Suprapubic skin (tissue), 4 donors: ENCODE data around the gene IL18BP. TPM values are rescaled to one million over a fixed set of nuclear protein-coding genes. Genes with fewer than 3 reads are reported as not detected.

ENCODE experiments used
- DNase-seq, 2 donors: peaks; one replicate each; pipeline ENCODE4 v3.0.0-alpha.2; 2019; ENCODE audit warnings: low spot score in 2 of 2
- H3K27ac ChIP-seq: fragments of 200-600 bp; sonication (generic); one replicate; pipeline ENCODE4 v1.5.1; 2019
- H3K27me3 ChIP-seq: fragments of 200-600 bp; sonication (generic); one replicate; pipeline ENCODE4 v1.5.1; 2019
- H3K36me3 ChIP-seq: fragments of 200-600 bp; sonication (generic); one replicate; pipeline ENCODE4 v1.5.1; 2019
- H3K4me1 ChIP-seq: fragments of 200-600 bp; sonication (generic); one replicate; pipeline ENCODE4 v1.5.1; 2019
- H3K4me3 ChIP-seq: fragments of 200-600 bp; sonication (generic); one replicate; pipeline ENCODE4 v1.5.1; 2019; ENCODE audit warnings: mild to moderate bottlenecking
- H3K9me3 ChIP-seq: fragments of 200-600 bp; sonication (generic); one replicate; pipeline ENCODE4 v1.5.1; 2019
- EP300 ChIP-seq: sonication (generic); formaldehyde crosslinking; IDR thresholded peaks from one replicate; pipeline ENCODE4 v1.6.1; 2017; ENCODE audit warnings: antibody characterized with exemption
- POLR2A ChIP-seq, 2 donors: fragments of 450-650 bp; IDR thresholded peaks; one replicate each; pipeline ENCODE4 v1.6.1; 2017; ENCODE audit warnings: antibody characterized with exemption in 2 of 2, mild to moderate bottlenecking in 2 of 2, moderate library complexity in 2 of 2
- POLR2AphosphoS5 ChIP-seq, 3 donors: sonication (generic); formaldehyde crosslinking; IDR thresholded peaks; one replicate each; pipeline ENCODE4 v1.6.1; 2017; ENCODE audit warnings: antibody characterized with exemption in 3 of 3
- WGBS: methylation state at CpG from one replicate; pipeline ENCODE4 v1.1.5; 2018; 5-methylcytosine and 5-hydroxymethylcytosine counted together
- total RNA-seq, 4 donors: library from RNA; depleted of rRNA; stranded (reverse); fragments of >200 nt; gene quantifications; one replicate each; pipeline ENCODE4 v1.1.0, GENCODE V29; 2016
- TF ChIP-seq, protein P1 (sequence below), 2 donors: fragments of 200-600 bp in 1 of 2; fragments of 450-650 bp in 1 of 2; sonication (generic) in 1 of 2; IDR thresholded peaks; one replicate each; pipeline ENCODE4 v1.5.1; 2016 to 2019; ENCODE audit warnings: antibody characterized with exemption in 2 of 2, mild to moderate bottlenecking in 1 of 2, moderate library complexity in 1 of 2

Gene IL18BP
- total RNA-seq, 4 donors from 2014 or later, result 2.9 to 18.6 (median 7.2) TPM

GRCh38 chr11:72048766-72049460 lies 50.2 kb downstream of the IL18BP start:
- Histone ChIP-seq H3K27ac (peak overlapping the region; percentile 5), H3K27me3 (no peaks in the 10 kb centered on the region), H3K4me3 (no peak overlapping the region), H3K9me3 (no peaks in the 10 kb centered on the region), H3K36me3 (peaks cover 10% of the 10 kb centered on the region), H3K4me1 (no peaks in the 10 kb centered on the region)
- DNase-seq, result no peak
- 86% methylated on average over 3 of the region's 3 CpGs for WGBS
- TF ChIP-seq, protein P1, sequence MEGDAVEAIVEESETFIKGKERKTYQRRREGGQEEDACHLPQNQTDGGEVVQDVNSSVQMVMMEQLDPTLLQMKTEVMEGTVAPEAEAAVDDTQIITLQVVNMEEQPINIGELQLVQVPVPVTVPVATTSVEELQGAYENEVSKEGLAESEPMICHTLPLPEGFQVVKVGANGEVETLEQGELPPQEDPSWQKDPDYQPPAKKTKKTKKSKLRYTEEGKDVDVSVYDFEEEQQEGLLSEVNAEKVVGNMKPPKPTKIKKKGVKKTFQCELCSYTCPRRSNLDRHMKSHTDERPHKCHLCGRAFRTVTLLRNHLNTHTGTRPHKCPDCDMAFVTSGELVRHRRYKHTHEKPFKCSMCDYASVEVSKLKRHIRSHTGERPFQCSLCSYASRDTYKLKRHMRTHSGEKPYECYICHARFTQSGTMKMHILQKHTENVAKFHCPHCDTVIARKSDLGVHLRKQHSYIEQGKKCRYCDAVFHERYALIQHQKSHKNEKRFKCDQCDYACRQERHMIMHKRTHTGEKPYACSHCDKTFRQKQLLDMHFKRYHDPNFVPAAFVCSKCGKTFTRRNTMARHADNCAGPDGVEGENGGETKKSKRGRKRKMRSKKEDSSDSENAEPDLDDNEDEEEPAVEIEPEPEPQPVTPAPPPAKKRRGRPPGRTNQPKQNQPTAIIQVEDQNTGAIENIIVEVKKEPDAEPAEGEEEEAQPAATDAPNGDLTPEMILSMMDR (IDR thresholded peaks at IDR 0.05), result no peak
- no peak for TF ChIP-seq POLR2AphosphoS5 (IDR thresholded peaks at IDR 0.05)
- TF ChIP-seq POLR2A (IDR thresholded peaks at IDR 0.05), result no peak
- no peak for TF ChIP-seq EP300

Other genes starting within 250 kb of the IL18BP start
- not detected for gene DEFB108B, start 165.7 kb upstream of the IL18BP start, total RNA-seq
- gene DEFB131B, start 120.5 kb upstream of the IL18BP start, total RNA-seq, result not detected
- gene XNDC1N, start 70.3 kb upstream of the IL18BP start, total RNA-seq, result 10 to 100 TPM in 1 of 4 donors, 1 to 10 TPM in 3; 3.6 to 25.3 (median 5.2) TPM
- 10 to 100 TPM; 19.6 to 36.0 (median 26.3) TPM for gene RNF121, start 69.9 kb upstream of the IL18BP start, total RNA-seq
- 100 to 1,000 TPM; 296 to 845 (median 452) TPM for gene NUMA1, start 81.6 kb downstream of the IL18BP start, total RNA-seq
- gene LRRC51, start 81.9 kb downstream of the IL18BP start, total RNA-seq, result 1 to 10 TPM; 3.7 to 9.9 (median 6.6) TPM
- gene LAMTOR1, start 104.4 kb downstream of the IL18BP start, total RNA-seq, result 100 to 1,000 TPM in 2 of 4 donors, 10 to 100 TPM in 2; 64.5 to 111 (median 101) TPM
- not detected for gene TOMT, start 107.0 kb downstream of the IL18BP start, total RNA-seq
- gene ANAPC15, start 113.8 kb downstream of the IL18BP start, total RNA-seq, result 10 to 100 TPM; 20.6 to 32.1 (median 25.6) TPM
- not detected for gene FOLR3, start 136.8 kb downstream of the IL18BP start, total RNA-seq
- gene FOLR1, start 193.2 kb downstream of the IL18BP start, total RNA-seq, result 1 to 10 TPM in 3 of 4 donors, not detected in 1; 1.5 to 4.3 (median 4.3) TPM
- 10 to 100 TPM in 1 of 4 donors, 1 to 10 TPM in 3; 3.1 to 10.1 (median 5.1) TPM for gene FOLR2, start 217.9 kb downstream of the IL18BP start, total RNA-seq
- 100 to 1,000 TPM in 1 of 4 donors, 10 to 100 TPM in 3; 31.0 to 102 (median 63.1) TPM for gene INPPL1, start 225.9 kb downstream of the IL18BP start, total RNA-seq
- gene PHOX2A, start 245.3 kb downstream of the IL18BP start, total RNA-seq, result not detected